ENCODE data around the gene SPAG9.

The SPAG9 gene

GRCh38 chr17:50919321-50920040 is 201.2 kb downstream of the SPAG9 start:
- DNase-seq (ENCODE audit: low read depth in 2 of 2, low spot score in 1 of 2), result peak; percentile 33 to 58

- DNase-seq (ENCODE audit: low read depth in 2 of 2, low spot score in 1 of 2), result no peak
Observed at GRCh38 chr17:50918933-50919296, 201.8 kb downstream of the SPAG9 start.

- DNase-seq (ENCODE audit: low read depth in 2 of 2, low spot score in 1 of 2), result no peak
Observed at GRCh38 chr17:50918071-50918932, 202.4 kb downstream of the SPAG9 start.

DNA sequence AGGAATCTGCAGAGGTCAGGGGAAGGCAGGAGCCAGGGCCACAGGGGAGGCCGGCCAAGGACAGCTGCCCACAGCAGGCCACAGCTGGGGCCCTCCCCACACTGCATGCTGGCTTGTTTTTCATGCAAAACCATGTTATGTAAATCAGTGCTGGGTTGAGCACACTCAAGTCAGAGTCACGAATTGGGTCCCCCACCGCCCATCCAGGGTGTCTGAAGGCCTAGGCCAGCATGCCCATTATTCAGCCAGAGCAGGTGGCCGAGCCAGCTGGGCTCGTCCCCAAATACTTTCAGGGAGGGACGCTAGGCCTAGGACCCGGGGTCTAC is 203.3 kb downstream of the SPAG9 start:
- DNase-seq (ENCODE audit: low read depth in 2 of 2, low spot score in 1 of 2), result no peak

- no peak for DNase-seq (ENCODE audit: low read depth in 2 of 2, low spot score in 1 of 2)
Observed at GRCh38 chr17:50916708-50917417, 203.8 kb downstream of the SPAG9 start.

GRCh38 chr17:50916026-50916707 is 204.5 kb downstream of the SPAG9 start:
- no peak for DNase-seq (ENCODE audit: low read depth in 2 of 2, low spot score in 1 of 2)

- DNase-seq (ENCODE audit: low read depth in 2 of 2, low spot score in 1 of 2), result no peak
Observed at GRCh38 chr17:50914505-50915063, 206.1 kb downstream of the SPAG9 start.

DNA sequence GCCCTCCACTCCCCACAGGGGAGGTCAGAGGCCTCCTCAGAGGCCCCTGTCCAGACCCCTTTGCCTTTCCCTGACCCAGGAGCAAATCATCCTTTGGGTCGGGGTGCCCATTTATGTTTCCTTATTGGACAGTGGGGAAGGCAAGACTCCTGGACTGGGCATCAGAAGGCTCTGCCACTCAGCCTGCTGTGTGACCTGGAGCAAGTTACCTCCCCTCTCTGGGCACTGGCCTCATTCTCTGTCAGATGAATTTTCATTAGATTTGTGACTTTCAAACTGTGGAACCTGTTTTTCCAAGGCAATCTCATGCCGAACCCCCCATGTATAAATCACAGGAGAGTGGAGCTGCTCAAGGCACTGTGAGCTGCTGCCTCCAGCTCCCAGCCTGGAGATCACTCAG is 207.5 kb downstream of the SPAG9 start:
- no peak for DNase-seq (ENCODE audit: low read depth in 2 of 2, low spot score in 1 of 2)
